ENCODE measurements around the gene DPEP1. TPM values are rescaled to one million over a fixed set of nuclear protein-coding genes. Genes with fewer than 3 reads are reported as not detected.

DPEP1 gene
- total and polyA plus RNA-seq, 3 experiments from 2014 or later, result not detected

- Histone ChIP-seq H3K27me3 (ENCODE audit: insufficient read depth, low read length, poor library complexity, severe bottlenecking) (no peaks in the 10 kb centered on the region), H3K4me3 (ENCODE audit: low read length) (no peak overlapping the region), H3K9me3 (ENCODE audit: low read length) (no peaks in the 10 kb centered on the region), H3K4me1 (ENCODE audit: insufficient read depth, low read length) (peaks cover 7% of the 10 kb centered on the region), H3K27ac (ENCODE audit: low read depth, low read length) (no peak overlapping the region), H3K36me3 (ENCODE audit: insufficient read depth, low read length) (no peaks in the 10 kb centered on the region)
- Mint-ChIP-seq H3K9me3 (peaks cover 0 to 5% (median 0%) of the 10 kb centered on the region in 5 donors), H3K4me1 (peaks cover 10 to 11% (median 10%) of the 10 kb centered on the region in 3 donors), H3K27ac (peak overlapping the region in 1 of 8 donors; percentile 70), H3K4me3 (no peak overlapping the region), H3K27me3 (peaks cover 3 to 27% of the 10 kb centered on the region in 2 donors), H3K36me3 (no peaks in the 10 kb centered on the region)
- POLR2A ChIA-PET, result no interaction called here
- DNase-seq, result no peak
- CTCF ChIA-PET, result no interaction called here
Measured at GRCh38 chr16:89621136-89621697, 7.8 kb downstream of the DPEP1 start.

GRCh38 chr16:89621698-89622409, 8.4 kb downstream of the DPEP1 start:
- CTCF ChIA-PET, result no interaction called here
- Mint-ChIP-seq H3K9me3 (peaks cover 0 to 2% (median 0%) of the 10 kb centered on the region in 5 donors), H3K4me1 (peaks cover 4 to 5% (median 5%) of the 10 kb centered on the region in 3 donors), H3K27me3 (peaks cover under 1 to 27% of the 10 kb centered on the region in 2 donors), H3K36me3 (no peaks in the 10 kb centered on the region), H3K4me3 (no peak overlapping the region), H3K27ac (no peak overlapping the region)
- POLR2A ChIA-PET, result no interaction called here
- no peak for DNase-seq
- Histone ChIP-seq H3K27me3 (ENCODE audit: insufficient read depth, low read length, poor library complexity, severe bottlenecking) (no peaks in the 10 kb centered on the region), H3K36me3 (ENCODE audit: insufficient read depth, low read length) (no peaks in the 10 kb centered on the region), H3K4me1 (ENCODE audit: insufficient read depth, low read length) (peaks cover 5% of the 10 kb centered on the region), H3K27ac (ENCODE audit: low read depth, low read length) (no peak overlapping the region), H3K4me3 (ENCODE audit: low read length) (no peak overlapping the region), H3K9me3 (ENCODE audit: low read length) (no peaks in the 10 kb centered on the region)

GRCh38 chr16:89623511-89624261, 10.2 kb downstream of the DPEP1 start:
- H3K27me3 ChIP-seq (ENCODE audit: insufficient read depth, low read length, poor library complexity, severe bottlenecking), result no peaks in the 10 kb centered on the region
- no peak overlapping the region for H3K4me3 ChIP-seq (ENCODE audit: low read length)
- Mint-ChIP-seq H3K27ac (peak overlapping the region in 1 of 8 donors; percentile 74), H3K4me1 (no peaks in the 10 kb centered on the region), H3K4me3 (no peak overlapping the region), H3K9me3 (no peaks in the 10 kb centered on the region), H3K27me3 (peaks cover 0 to 27% of the 10 kb centered on the region in 2 donors), H3K36me3 (no peaks in the 10 kb centered on the region)
- H3K27ac ChIP-seq (ENCODE audit: low read depth, low read length), result no peak overlapping the region
- H3K36me3 ChIP-seq (ENCODE audit: insufficient read depth, low read length), result no peaks in the 10 kb centered on the region
- H3K9me3 ChIP-seq (ENCODE audit: low read length), result no peaks in the 10 kb centered on the region
- no peaks in the 10 kb centered on the region for H3K4me1 ChIP-seq (ENCODE audit: insufficient read depth, low read length)
- CTCF ChIA-PET, result no interaction called here
- no peak for DNase-seq
- POLR2A ChIA-PET, result interaction anchor here (0.6 kb wide), 1 partner anchor 32 kb away, joined by 4 read pairs; no protein-coding TSS in a partner anchor

GRCh38 chr16:89624777-89625761, 11.6 kb downstream of the DPEP1 start:
- no peaks in the 10 kb centered on the region for H3K36me3 ChIP-seq (ENCODE audit: insufficient read depth, low read length)
- no peak overlapping the region for H3K4me3 ChIP-seq (ENCODE audit: low read length)
- Mint-ChIP-seq H3K9me3 (no peaks in the 10 kb centered on the region), H3K4me1 (no peaks in the 10 kb centered on the region), H3K27me3 (peaks cover 0 to 27% of the 10 kb centered on the region in 2 donors), H3K27ac (peak overlapping the region in 1 of 8 donors; percentile 2), H3K36me3 (no peaks in the 10 kb centered on the region), H3K4me3 (no peak overlapping the region)
- CTCF ChIA-PET, result no interaction called here
- no peak for DNase-seq
- POLR2A ChIA-PET, result no interaction called here
- H3K9me3 ChIP-seq (ENCODE audit: low read length), result no peaks in the 10 kb centered on the region
- no peaks in the 10 kb centered on the region for H3K27me3 ChIP-seq (ENCODE audit: insufficient read depth, low read length, poor library complexity, severe bottlenecking)
- no peaks in the 10 kb centered on the region for H3K4me1 ChIP-seq (ENCODE audit: insufficient read depth, low read length)
- H3K27ac ChIP-seq (ENCODE audit: low read depth, low read length), result no peak overlapping the region

- Histone ChIP-seq H3K4me3 (ENCODE audit: low read length) (no peak overlapping the region), H3K36me3 (ENCODE audit: insufficient read depth, low read length) (no peaks in the 10 kb centered on the region), H3K4me1 (ENCODE audit: insufficient read depth, low read length) (no peaks in the 10 kb centered on the region), H3K9me3 (ENCODE audit: low read length) (no peaks in the 10 kb centered on the region), H3K27ac (ENCODE audit: low read depth, low read length) (no peak overlapping the region), H3K27me3 (ENCODE audit: insufficient read depth, low read length, poor library complexity, severe bottlenecking) (no peaks in the 10 kb centered on the region)
- ChIA-PET POLR2A (no interaction called here), CTCF (interaction anchor here (0.8 kb wide), 1 partner anchor 11 kb away, joined by 3 read pairs; no protein-coding TSS in a partner anchor)
- no peaks in the 10 kb centered on the region for H3K36me3 Mint-ChIP-seq
- peaks cover 0 to 6% of the 10 kb centered on the region in 2 donors for H3K27me3 Mint-ChIP-seq
- no peak overlapping the region for H3K4me3 Mint-ChIP-seq
- no peak overlapping the region for H3K27ac Mint-ChIP-seq
- DNase-seq, result no peak
- H3K9me3 Mint-ChIP-seq, result no peaks in the 10 kb centered on the region
- H3K4me1 Mint-ChIP-seq, result no peaks in the 10 kb centered on the region
Measured at GRCh38 chr16:89629827-89630610, 16.6 kb downstream of the DPEP1 start.

- Mint-ChIP-seq H3K4me1 (no peaks in the 10 kb centered on the region), H3K4me3 (no peak overlapping the region), H3K9me3 (no peaks in the 10 kb centered on the region), H3K27ac (no peak overlapping the region), H3K36me3 (no peaks in the 10 kb centered on the region), H3K27me3 (peaks cover 0 to 2% of the 10 kb centered on the region in 2 donors)
- POLR2A ChIA-PET, result interaction anchor here (0.6 kb wide), 1 partner anchor 16 kb away, joined by 3 read pairs; no protein-coding TSS in a partner anchor
- no peaks in the 10 kb centered on the region for H3K27me3 ChIP-seq (ENCODE audit: insufficient read depth, low read length, poor library complexity, severe bottlenecking)
- CTCF ChIA-PET, result interaction anchor here (1.6 kb wide), 1 partner anchor 227 kb away, joined by 3 read pairs; no protein-coding TSS in a partner anchor
- no peaks in the 10 kb centered on the region for H3K4me1 ChIP-seq (ENCODE audit: insufficient read depth, low read length)
- DNase-seq, result no peak
- H3K9me3 ChIP-seq (ENCODE audit: low read length), result no peaks in the 10 kb centered on the region
- H3K27ac ChIP-seq (ENCODE audit: low read depth, low read length), result no peak overlapping the region
- H3K36me3 ChIP-seq (ENCODE audit: insufficient read depth, low read length), result no peaks in the 10 kb centered on the region
- H3K4me3 ChIP-seq (ENCODE audit: low read length), result no peak overlapping the region
Measured at GRCh38 chr16:89633064-89633631, 19.7 kb downstream of the DPEP1 start.
